Superior temporal gyrus (tissue), 1 donor: ENCODE measurements around the gene MPND.
"Not testable (repeated sequence)": the region's sequence is repeated elsewhere in the genome, so short reads cannot be mapped to it uniquely, and the experiment has no call there.

Experiments
- DNase-seq: peaks from one replicate; pipeline ENCODE4 v3.0.0-alpha.2; 2016; ENCODE audit errors: extremely low spot score

MPND gene

DNA sequence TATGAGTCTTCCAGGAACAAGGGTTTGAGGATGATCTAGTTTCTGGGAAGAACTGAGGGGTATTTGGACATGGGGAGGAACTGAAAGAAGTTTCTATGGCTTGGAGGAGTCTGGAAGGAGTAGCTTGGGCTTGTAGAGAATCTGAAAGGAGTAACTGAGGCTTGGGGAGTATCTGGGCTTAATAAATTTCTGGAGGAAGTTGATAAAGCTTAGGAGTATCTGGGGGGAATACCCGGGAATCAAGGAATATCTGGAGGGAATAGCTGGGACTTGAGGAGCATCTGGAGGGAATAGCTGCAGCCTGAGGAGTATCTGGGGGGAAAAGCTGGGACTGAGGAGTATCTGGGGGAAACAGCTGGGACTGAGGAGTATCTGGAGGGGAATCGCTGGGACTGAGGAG is 22.9 kb upstream of the MPND start:
- no peak for DNase-seq

GRCh38 chr19:4322942-4323665 is 20.3 kb upstream of the MPND start:
- DNase-seq: no peak

DNA sequence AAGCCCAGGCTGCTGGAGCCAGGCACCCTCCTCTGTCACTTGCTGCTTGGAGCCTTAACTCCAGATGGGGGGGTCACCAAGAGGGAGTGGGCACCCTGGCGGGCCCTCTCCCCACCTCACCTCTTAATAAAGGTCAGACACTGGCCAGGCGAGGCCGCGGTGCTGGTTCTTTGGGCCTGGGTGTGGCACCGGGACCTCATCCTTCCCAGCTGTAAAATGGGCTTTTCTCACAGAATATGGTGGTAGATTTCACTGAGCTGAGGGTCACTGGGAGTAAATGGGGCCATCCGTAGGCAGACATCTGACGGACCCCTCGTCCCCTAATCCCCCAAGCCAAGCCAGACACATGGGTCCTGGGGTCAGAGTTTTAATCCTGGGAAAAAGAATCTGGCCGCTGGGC is 19.7 kb upstream of the MPND start:
- DNase-seq: no peak

GRCh38 chr19:4324228-4324627 is 19.1 kb upstream of the MPND start:
- no peak for DNase-seq

- DNase-seq: no peak
These were observed 17.0 kb upstream of the MPND start for GRCh38 chr19:4326215-4326836.

DNA sequence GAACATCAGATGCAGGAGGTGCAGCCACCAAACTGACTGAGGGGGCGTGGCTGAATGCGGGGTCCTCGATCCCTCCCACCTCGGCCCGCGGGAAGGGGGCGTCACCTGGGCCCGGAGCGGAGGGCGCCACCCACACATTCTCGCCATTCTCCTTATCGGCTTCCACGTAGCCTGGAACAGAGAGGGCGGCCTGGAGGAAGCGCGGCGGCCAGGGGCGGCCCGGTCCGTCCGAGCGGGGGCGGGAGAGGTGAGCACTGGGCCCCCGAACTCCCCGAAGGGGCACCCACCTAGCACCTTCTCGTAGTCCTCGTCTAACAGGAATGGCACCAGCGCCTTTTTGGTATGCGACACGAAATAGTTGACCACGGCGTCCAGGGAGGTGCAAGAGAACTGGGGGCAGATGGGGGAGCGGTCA is 16.5 kb upstream of the MPND start:
- DNase-seq: no peak

GRCh38 chr19:4327252-4327876 is 16.0 kb upstream of the MPND start:
- DNase-seq: peak; percentile 40

DNA sequence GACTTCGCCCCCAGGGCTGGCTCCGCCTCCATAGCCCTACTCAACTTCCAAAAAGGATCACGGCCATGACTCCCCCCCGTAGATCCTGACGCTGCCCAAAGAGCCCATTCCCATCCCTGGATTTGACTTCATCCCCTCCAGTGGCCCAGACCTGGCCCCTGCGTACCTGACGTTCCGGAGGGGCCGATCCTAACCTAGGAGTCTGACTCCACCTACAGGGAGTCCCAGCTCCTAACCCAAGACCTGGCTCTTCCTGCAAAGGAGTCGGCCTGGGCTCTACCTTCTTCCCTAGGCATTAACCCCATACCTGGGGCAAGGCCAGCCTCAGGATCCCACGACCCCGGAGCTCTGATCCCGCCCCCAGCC is 15.5 kb upstream of the MPND start:
- DNase-seq: no peak

DNA sequence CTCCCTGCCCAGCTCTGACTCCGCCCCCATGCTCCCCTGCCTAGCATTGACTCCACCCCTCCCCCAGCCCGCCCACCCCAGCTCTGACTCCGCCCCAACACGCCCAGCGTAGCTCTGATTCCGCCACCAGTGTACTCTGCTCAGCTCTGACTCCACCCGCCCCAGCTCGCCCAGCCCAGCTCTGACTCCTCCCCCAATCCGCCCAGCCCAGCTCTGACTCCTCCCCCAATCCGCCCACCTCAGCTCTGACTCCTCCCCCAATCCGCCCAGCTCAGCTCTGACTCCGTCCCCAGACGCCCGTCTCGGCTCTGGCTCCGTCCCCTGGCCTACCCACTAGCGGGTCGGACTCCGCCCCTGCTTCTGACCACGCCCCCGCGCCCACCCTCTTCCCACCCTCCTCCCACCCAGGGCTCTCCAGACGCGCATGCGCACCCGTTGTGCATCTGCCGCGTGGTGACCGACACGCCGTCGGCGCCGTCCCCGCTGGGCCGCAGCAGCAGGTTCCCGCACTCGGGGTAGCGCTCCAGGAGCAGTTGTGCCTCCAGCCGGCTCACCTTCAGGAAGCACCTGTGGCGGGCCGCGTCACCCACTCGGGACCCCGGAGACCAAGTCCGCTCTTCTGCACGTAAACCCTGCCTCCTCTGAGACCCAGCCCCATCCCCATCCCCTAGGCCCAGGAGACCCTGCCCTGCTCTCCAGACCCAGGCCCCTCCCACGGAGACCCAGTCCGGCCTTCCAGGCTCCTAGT is 14.9 kb upstream of the MPND start:
- peak; percentile 95 for DNase-seq

GRCh38 chr19:4328991-4329681 is 14.2 kb upstream of the MPND start:
- not testable (repeated sequence) for DNase-seq

- no peak for DNase-seq
These were observed 13.5 kb upstream of the MPND start for GRCh38 chr19:4329858-4330257.

DNA sequence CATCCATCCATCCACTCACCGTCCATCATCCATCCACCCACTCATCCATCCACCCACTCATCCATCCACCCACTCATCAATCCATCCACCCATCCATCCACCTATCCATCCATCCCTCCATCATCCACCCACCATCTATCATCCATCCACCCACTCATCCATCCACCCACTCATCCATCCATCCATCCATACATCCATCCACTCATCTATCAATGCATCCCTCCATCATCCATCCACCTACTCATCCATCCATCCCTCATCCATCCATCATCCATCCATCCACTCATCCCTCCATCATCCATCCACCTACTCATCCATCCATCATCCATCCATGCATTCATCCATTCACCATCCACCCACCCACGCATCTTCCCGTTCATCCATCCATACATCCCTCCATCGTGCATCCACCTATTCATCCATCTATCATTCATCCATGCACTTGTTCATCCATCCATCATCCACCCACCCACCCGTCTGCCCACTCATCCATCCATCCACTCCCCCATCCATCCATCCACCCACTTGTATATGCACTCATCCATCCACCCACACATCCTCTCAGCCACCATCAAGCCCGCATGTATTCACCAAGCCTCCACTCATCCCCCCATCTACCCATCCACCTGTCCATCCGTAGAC is 8.3 kb upstream of the MPND start:
- no peak for DNase-seq

- no peak for DNase-seq
These were observed 5.4 kb upstream of the MPND start for GRCh38 chr19:4337906-4338440.

GRCh38 chr19:4338441-4339355 is 4.7 kb upstream of the MPND start, which contains the start of gene STAP2:
Gene STAP2 (minus strand): TSS chr19:4338827. CDS start chr19:4338753, 74 bp downstream.
- DNase-seq: no peak

GRCh38 chr19:4342314-4342614 is 1.1 kb upstream of the MPND start:
- DNase-seq: no peak

DNA sequence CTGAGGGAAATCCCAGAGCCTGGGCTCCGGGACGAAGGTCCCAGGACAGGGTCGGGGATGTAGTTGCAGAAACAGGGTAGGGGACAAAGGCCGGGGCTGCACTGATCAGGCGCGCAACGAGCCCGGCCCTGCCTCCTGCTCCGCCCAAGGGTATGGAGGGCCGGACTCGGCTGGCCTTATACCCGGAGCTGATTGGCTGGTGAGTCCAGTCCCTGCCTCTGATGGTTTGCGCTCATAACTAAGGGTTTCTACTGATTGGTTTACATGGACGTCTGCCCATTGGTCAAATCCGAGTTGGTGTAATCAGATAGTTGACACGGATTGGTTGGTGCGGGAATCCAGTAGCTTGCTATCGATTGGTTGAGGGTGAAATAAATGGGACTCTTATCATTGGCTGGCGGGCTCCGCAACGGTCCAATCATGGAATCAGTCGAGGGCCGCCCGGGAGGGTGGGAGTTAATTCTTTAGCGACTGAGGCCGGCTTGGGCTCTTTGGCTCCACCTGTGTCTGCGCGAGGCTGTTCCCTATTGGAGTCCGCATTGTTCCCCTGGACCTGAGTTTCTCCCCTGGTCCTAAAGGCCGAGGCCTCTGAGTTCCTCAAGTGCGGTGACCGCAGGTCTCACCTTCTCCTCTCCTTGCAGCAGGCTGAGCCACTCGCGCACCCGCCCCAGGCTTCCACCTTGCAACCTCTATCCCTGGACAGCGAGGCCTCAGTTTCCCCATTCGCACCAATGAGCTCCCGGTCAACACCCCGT is 570 bp upstream of the MPND start:
- DNase-seq: peak; percentile 100

DNA sequence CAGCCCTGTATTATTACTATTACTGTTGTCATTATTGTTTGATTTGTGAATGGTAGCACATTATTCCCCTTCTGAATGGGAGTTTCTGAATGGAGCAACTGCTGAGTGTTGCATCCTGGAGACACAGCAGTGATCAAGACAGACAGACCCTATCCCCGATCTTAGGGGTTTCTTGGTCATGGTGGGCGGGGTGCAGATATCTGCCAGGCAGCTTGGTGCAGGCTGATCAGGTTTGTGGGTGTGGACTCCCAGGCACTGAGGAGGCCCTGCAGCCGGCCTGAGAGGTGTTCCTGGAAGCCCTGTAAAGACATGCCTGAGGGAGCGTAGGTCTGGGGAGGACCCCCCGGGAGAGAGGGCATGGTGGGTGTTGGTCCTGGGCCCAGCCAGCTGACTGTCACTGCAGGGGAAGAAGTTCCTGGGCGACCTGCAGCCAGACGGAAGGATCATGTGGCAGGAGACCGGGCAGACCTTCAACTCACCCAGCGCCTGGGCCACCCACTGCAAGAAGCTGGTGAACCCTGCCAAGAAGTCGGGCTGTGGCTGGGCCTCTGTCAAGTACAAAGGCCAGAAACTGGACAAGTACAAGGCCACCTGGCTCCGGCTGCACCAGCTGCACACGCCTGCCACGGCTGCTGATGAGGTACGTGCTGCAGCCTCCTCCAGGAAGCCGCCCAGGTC is 2.1 kb downstream of the MPND start:
- DNase-seq: no peak

DNA sequence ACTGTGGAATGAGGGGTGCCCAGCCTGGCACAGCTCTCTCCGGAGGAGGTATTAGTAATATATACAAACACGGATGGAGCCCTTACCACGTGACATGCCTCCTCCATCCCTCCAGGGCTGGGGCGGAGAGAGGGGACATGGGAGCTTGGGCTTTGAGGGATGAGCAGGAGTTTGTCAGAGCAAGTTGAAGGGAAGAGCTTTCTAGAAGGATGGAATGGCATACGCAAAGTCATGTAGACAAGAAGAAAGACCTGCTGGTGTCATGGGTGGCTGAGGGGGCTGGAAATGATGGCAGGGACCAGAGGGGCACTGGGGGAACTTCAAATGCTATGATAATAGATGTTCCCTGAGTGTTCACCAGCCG is 2.6 kb downstream of the MPND start:
- no peak for DNase-seq

- no peak for DNase-seq
These were observed 4.2 kb downstream of the MPND start for GRCh38 chr19:4347521-4347920.
